A549 treated with DMSO at 1 μM for 4 hours (cell line): Measurements from ENCODE around the gene ADAMTSL2. TPM values are rescaled to one million over a fixed set of nuclear protein-coding genes. Genes with fewer than 3 reads are reported as not detected.

ENCODE experiments used
- total RNA-seq: library from RNA; stranded (reverse); fragments of 200-300 nt; extraction: Qiagen RNA extraction; gene quantifications from 5 replicates; pipeline ENCODE4 v1.2.3, GENCODE V29; 2022; ENCODE audit warnings: low read depth

ADAMTSL2 gene
- not detected in 5 replicates for total RNA-seq

GRCh38 chr9:133534346-133535291, at the start of gene ADAMTSL2:
Gene ADAMTSL2 (plus strand): TSS chr9:133534704. CDS start chr9:133536713, 2,009 bp downstream.

GRCh38 chr9:133524679-133525228, 9.8 kb upstream of the ADAMTSL2 start, which contains the start of gene MYMK:
Gene MYMK (minus strand): TSS chr9:133524959. CDS start chr9:133524844, 115 bp downstream.

GRCh38 chr9:133609311-133610098, 75.0 kb downstream of the ADAMTSL2 start, which contains the start of gene FAM163B:
Gene FAM163B (minus strand): TSS chr9:133609389. CDS start chr9:133580223, 29,166 bp downstream.

Other genes with a start within 250 kb of the ADAMTSL2 start
- 21.9 to 29.2 TPM (median 25.7 TPM) in 5 replicates for gene SURF6, start 198.5 kb upstream of the ADAMTSL2 start, total RNA-seq
- 25.4 to 31.8 TPM (median 30.0 TPM) in 5 replicates for gene MED22, start 186.6 kb upstream of the ADAMTSL2 start, total RNA-seq
- gene RPL7A, start 186.5 kb upstream of the ADAMTSL2 start, total RNA-seq: 3,238 to 3,462 TPM (median 3,433 TPM) in 5 replicates
- gene SURF1, start 178.2 kb upstream of the ADAMTSL2 start, total RNA-seq: 40.7 to 46.1 TPM (median 43.4 TPM) in 5 replicates
- gene SURF2, start 178.2 kb upstream of the ADAMTSL2 start, total RNA-seq: 41.1 to 54.3 TPM (median 46.6 TPM) in 5 replicates
- gene SURF4, start 158.6 kb upstream of the ADAMTSL2 start, total RNA-seq: 190 to 220 TPM (median 208 TPM) in 5 replicates
- gene STKLD1, start 158.3 kb upstream of the ADAMTSL2 start, total RNA-seq: 0.55 to 1.5 TPM (median 1.1 TPM) in 5 replicates
- gene REXO4, start 116.7 kb upstream of the ADAMTSL2 start, total RNA-seq: 28.7 to 41.2 TPM (median 37.6 TPM) in 5 replicates
- 0.49 to 0.82 TPM (median 0.52 TPM) in 5 replicates for gene ADAMTS13, start 112.3 kb upstream of the ADAMTSL2 start, total RNA-seq
- gene CACFD1, start 74.7 kb upstream of the ADAMTSL2 start, total RNA-seq: 3.6 to 4.7 TPM (median 4.1 TPM) in 5 replicates
- 15.4 to 21.8 TPM (median 20.4 TPM) in 5 replicates for gene SLC2A6, start 55.6 kb upstream of the ADAMTSL2 start, total RNA-seq
- gene MYMK, start 9.7 kb upstream of the ADAMTSL2 start, total RNA-seq: not detected in 5 replicates
- not detected in 5 replicates for gene FAM163B, start 74.7 kb downstream of the ADAMTSL2 start, total RNA-seq
- not detected in 5 replicates for gene DBH, start 101.7 kb downstream of the ADAMTSL2 start, total RNA-seq
- gene SARDH, start 203.6 kb downstream of the ADAMTSL2 start, total RNA-seq: 0.07 to 0.13 TPM (median 0.08 TPM) in 4 of 5 replicates, not detected in the other